ENCODE results near the gene GCA.

GCA gene

DNA sequence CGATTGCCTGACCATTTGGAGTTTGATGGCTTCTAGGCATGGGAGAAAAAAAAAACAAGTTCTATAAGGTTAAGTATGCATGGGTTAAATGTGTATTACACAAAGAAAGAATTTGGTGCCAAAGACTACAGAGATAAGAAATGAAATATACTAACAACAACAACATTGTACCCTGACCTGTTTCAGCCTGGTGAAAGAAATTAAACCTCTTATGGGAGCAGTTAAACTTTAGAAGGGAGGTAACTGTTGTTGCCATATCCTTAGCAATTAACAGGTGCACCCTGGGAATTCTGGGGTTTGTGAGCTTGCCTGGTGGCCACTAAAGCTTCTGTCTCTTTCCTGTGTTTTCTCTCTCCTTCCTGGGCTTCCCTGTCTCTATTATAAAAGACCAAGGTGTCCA lies 19.0 kb upstream of the GCA start:
- TF ChIP-seq, protein P1, sequence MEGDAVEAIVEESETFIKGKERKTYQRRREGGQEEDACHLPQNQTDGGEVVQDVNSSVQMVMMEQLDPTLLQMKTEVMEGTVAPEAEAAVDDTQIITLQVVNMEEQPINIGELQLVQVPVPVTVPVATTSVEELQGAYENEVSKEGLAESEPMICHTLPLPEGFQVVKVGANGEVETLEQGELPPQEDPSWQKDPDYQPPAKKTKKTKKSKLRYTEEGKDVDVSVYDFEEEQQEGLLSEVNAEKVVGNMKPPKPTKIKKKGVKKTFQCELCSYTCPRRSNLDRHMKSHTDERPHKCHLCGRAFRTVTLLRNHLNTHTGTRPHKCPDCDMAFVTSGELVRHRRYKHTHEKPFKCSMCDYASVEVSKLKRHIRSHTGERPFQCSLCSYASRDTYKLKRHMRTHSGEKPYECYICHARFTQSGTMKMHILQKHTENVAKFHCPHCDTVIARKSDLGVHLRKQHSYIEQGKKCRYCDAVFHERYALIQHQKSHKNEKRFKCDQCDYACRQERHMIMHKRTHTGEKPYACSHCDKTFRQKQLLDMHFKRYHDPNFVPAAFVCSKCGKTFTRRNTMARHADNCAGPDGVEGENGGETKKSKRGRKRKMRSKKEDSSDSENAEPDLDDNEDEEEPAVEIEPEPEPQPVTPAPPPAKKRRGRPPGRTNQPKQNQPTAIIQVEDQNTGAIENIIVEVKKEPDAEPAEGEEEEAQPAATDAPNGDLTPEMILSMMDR (IDR thresholded peaks at IDR 0.05) = no peak
- H3K27ac Mint-ChIP-seq = no peak overlapping the region
- no peaks in the 10 kb centered on the region for H3K36me3 Mint-ChIP-seq (ENCODE audit: low read depth)

DNA sequence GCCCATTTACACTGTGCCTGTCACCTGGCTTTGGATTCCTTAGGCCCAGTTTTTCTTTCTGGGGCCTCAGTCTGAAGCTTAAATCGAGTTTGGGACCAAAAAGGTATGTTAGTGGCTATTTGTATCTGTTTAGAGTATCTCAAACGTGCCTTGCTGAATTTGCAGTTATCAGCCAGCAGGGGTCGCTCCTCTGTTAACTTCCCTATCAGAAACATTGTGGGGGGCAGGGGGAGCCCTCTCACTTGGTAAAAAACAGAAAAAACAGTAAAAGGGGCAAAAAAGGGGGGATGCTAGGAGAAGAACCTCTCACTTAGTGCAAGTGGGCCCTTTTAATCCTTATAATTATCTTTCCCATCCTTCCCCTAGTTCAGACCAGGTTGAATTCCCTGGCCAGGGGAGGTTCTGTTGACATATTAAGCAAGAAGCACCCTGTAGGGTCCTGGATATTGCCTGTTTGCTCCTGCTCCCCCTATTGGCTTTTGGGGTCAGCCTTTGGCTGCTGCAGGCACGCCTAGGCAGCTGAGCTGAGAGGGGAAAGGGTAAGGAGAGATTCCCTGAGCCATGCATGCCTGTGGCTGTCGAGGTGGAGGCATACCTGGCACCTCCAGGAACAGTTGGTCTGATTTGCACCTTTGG lies 16.7 kb upstream of the GCA start:
- H3K36me3 Mint-ChIP-seq (ENCODE audit: low read depth) = no peaks in the 10 kb centered on the region
- TF ChIP-seq, protein P1 (IDR thresholded peaks at IDR 0.05) = peak; percentile 37
- DNase-seq = peak; percentile 8
- no peaks in the 10 kb centered on the region for H3K9me3 Mint-ChIP-seq
- no peaks in the 10 kb centered on the region for H3K4me1 Mint-ChIP-seq
- H3K27ac Mint-ChIP-seq = no peak overlapping the region
- H3K4me3 Mint-ChIP-seq = no peak overlapping the region
- H3K27me3 Mint-ChIP-seq (ENCODE audit: low read depth, poor library complexity) = peaks cover 5% of the 10 kb centered on the region

More for the DNA sequence above, 19.0 kb upstream of the GCA start:
- no peak for DNase-seq
- no peak overlapping the region for H3K4me3 Mint-ChIP-seq
- H3K27me3 Mint-ChIP-seq (ENCODE audit: low read depth, poor library complexity) = peaks cover 19% of the 10 kb centered on the region
- no peaks in the 10 kb centered on the region for H3K9me3 Mint-ChIP-seq
- H3K4me1 Mint-ChIP-seq = no peaks in the 10 kb centered on the region

DNA sequence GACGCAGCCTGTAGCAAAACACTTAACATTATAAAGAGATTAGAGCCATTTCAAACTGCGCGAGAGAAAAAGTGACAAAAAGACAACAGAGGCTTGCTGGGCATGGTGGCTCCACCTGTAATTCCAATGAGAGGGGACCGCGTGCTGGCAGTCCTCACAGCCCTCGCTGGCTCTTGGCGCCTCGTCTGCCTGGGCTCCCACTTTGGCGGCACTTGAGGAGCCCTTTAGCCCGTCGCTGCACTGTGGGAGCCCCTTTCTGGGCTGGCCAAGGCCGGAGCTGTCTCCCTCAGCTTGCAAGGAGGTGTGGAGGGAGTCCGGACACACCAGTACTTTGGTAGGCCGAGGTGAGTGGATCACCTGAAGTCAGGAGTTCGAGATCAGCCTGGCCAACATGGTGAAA lies 16.1 kb upstream of the GCA start:
- Mint-ChIP-seq H3K27ac (no peak overlapping the region), H3K9me3 (no peaks in the 10 kb centered on the region), H3K4me3 (no peak overlapping the region), H3K4me1 (no peaks in the 10 kb centered on the region), H3K27me3 (ENCODE audit: low read depth, poor library complexity) (peaks cover 5% of the 10 kb centered on the region), H3K36me3 (ENCODE audit: low read depth) (no peaks in the 10 kb centered on the region)
- TF ChIP-seq, protein P1 (IDR thresholded peaks at IDR 0.05) = no peak
- DNase-seq = no peak

DNA sequence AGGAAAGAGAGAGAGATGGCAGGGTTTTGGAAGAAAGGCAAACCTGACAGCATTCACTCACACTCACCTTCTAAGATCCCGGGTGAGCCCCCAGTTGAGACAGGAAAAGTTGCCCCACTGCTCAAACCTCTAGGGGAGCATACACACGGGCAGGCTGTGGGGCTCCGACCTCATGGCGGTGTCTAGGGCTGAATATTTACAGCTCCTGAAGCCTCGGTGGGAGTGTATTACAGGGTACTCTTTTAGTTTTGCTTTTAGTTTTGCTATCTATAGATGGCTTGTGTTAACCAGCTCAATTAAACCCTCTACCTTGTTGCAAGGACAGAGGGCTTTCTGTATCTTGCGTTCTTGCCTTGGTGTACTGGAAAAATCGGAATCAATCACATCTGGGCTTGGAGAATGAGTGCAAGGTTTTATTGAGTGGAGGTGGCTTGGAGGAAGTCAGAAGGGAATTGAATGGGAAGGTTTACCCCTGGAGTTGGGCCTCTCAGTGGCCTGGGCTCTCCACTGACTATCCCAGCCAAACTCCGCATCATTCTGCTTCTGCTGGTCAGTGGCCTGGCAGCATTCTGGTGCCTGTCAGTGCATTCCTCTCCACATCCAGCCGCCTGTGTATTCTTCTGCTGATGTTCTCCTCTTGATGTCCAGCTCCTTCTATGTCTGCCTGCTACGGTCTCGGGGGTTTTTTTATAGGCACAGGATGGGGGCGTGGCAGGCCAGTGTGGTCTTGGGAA lies 15.3 kb upstream of the GCA start:
- no peak for DNase-seq
- H3K36me3 Mint-ChIP-seq (ENCODE audit: low read depth) = no peaks in the 10 kb centered on the region
- H3K4me1 Mint-ChIP-seq = no peaks in the 10 kb centered on the region
- peaks cover 5% of the 10 kb centered on the region for H3K27me3 Mint-ChIP-seq (ENCODE audit: low read depth, poor library complexity)
- no peak overlapping the region for H3K27ac Mint-ChIP-seq
- no peaks in the 10 kb centered on the region for H3K9me3 Mint-ChIP-seq
- no peak overlapping the region for H3K4me3 Mint-ChIP-seq
- TF ChIP-seq, protein P1 (IDR thresholded peaks at IDR 0.05) = no peak

DNA sequence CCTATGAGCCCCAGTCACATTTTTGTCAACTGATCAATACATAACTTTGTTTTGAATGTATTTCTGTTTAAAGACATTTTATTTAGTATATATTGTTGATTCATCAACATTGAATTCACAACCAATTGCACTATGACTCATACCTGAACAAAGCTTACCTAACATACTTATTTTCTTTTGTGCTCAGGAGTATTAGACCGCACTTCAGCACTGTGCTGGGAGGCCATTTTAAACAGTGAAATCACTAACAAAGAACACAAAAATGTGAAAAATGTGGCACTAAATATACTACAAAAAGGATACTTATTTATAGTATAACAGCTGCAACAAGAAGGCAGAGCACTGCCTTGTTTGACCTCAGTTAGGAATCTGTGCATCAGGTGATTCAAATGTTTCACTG lies 13.1 kb upstream of the GCA start:
- peaks cover 6% of the 10 kb centered on the region for H3K27me3 Mint-ChIP-seq (ENCODE audit: low read depth, poor library complexity)
- no peak overlapping the region for H3K27ac Mint-ChIP-seq
- TF ChIP-seq, protein P1 (IDR thresholded peaks at IDR 0.05) = no peak
- no peaks in the 10 kb centered on the region for H3K36me3 Mint-ChIP-seq (ENCODE audit: low read depth)
- no peaks in the 10 kb centered on the region for H3K4me1 Mint-ChIP-seq
- no peaks in the 10 kb centered on the region for H3K9me3 Mint-ChIP-seq
- no peak for DNase-seq
- H3K4me3 Mint-ChIP-seq = no peak overlapping the region

DNA sequence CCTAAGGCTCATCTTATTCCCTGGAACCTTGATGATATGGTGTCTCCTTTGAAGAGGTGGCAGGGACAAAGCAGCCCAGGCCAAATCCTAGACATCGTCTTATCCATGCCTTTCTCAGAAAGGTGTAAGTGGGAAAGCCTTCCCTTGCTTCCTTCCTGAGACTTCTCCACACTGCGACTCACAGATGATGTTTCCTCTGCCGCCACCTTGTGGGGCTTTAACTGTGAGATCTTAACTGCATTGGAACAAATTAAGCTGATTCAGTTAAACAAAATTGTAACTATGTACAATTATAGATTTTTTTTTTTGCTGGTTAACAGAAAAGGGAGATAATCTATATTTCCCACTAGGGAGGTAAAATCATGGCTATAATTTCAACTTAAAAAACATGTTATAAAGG lies 10.0 kb upstream of the GCA start:
- H3K27me3 Mint-ChIP-seq (ENCODE audit: low read depth, poor library complexity) = peaks cover 12% of the 10 kb centered on the region
- no peaks in the 10 kb centered on the region for H3K36me3 Mint-ChIP-seq (ENCODE audit: low read depth)
- no peaks in the 10 kb centered on the region for H3K4me1 Mint-ChIP-seq
- DNase-seq = peak; percentile 16
- H3K4me3 Mint-ChIP-seq = no peak overlapping the region
- H3K27ac Mint-ChIP-seq = no peak overlapping the region
- no peaks in the 10 kb centered on the region for H3K9me3 Mint-ChIP-seq
- TF ChIP-seq, protein P1 (IDR thresholded peaks at IDR 0.05) = peak; percentile 32

Measured in nephron progenitor cell (in vitro differentiated cells).